ENCODE measurements around the gene LNX1. TPM values are rescaled to one million over a fixed set of nuclear protein-coding genes. Genes with fewer than 3 reads are reported as not detected.

The LNX1 gene
- total RNA-seq: 9.1 TPM
- long read RNA-seq, partial matches to known transcripts: 0 of 8 reads
- long read RNA-seq, other reads (novel, unspliced or antisense): 8 of 8 reads

GRCh38 chr4:53591372-53591892 lies at the start of gene LNX1:
Gene LNX1, minus strand, starts transcription at chr4:53591486. Its CDS starts 17,484 bp downstream, at chr4:53574002.
- ATAC-seq (no peak), DNase-seq (no peak)
- intact Hi-C loops (cut with micrococcal nuclease): no loop called here

- intact Hi-C loops (cut with micrococcal nuclease): no loop called here
- ATAC-seq (peak; percentile 23), DNase-seq (no peak)
Measured at GRCh38 chr4:53640576-53641453, 49.5 kb upstream of the LNX1 start.

- intact Hi-C loops (cut with micrococcal nuclease): no loop called here
Measured at GRCh38 chr4:53638919-53639318, 47.6 kb upstream of the LNX1 start.

GRCh38 chr4:53637348-53637747 lies 46.1 kb upstream of the LNX1 start:
- no peak for ATAC-seq
- intact Hi-C loops (cut with micrococcal nuclease): no loop called here

More at GRCh38 chr4:53638919-53639318, 47.6 kb upstream of the LNX1 start:
- DNase-seq (no peak), ATAC-seq (no peak)

GRCh38 chr4:53635697-53636483 lies 44.6 kb upstream of the LNX1 start:
- intact Hi-C loops (cut with micrococcal nuclease): no loop called here
- no peak for DNase-seq
- no peak for ATAC-seq

More at GRCh38 chr4:53637348-53637747, 46.1 kb upstream of the LNX1 start:
- DNase-seq: no peak

- intact Hi-C loops (cut with micrococcal nuclease): no loop called here
- DNase-seq (no peak), ATAC-seq (peak; percentile 88)
Measured at GRCh38 chr4:53633608-53634007, 42.3 kb upstream of the LNX1 start.

GRCh38 chr4:53629296-53629695 lies 38.0 kb upstream of the LNX1 start:
- intact Hi-C loops (cut with micrococcal nuclease): no loop called here
- no peak for ATAC-seq
- no peak for DNase-seq

- intact Hi-C loops (cut with micrococcal nuclease): no loop called here
- ATAC-seq: no peak
- DNase-seq: no peak
Measured at GRCh38 chr4:53626491-53626890, 35.2 kb upstream of the LNX1 start.

GRCh38 chr4:53625888-53626287 lies 34.6 kb upstream of the LNX1 start:
- intact Hi-C loops (cut with micrococcal nuclease): no loop called here
- no peak for ATAC-seq
- no peak for DNase-seq

- intact Hi-C loops (cut with micrococcal nuclease): no loop called here
- DNase-seq (no peak), ATAC-seq (no peak)
Measured at GRCh38 chr4:53622739-53623151, 31.5 kb upstream of the LNX1 start.

- DNase-seq: no peak
- intact Hi-C loops (cut with micrococcal nuclease): no loop called here
- no peak for ATAC-seq
Measured at GRCh38 chr4:53620956-53621355, 29.7 kb upstream of the LNX1 start.

- DNase-seq (no peak), ATAC-seq (no peak)
- intact Hi-C loops (cut with micrococcal nuclease): no loop called here
Measured at GRCh38 chr4:53619431-53619830, 28.1 kb upstream of the LNX1 start.

GRCh38 chr4:53618321-53618720 lies 27.0 kb upstream of the LNX1 start:
- no peak for DNase-seq
- ATAC-seq: peak; percentile 51
- intact Hi-C loops (cut with micrococcal nuclease): no loop called here

GRCh38 chr4:53617101-53617680 lies 25.9 kb upstream of the LNX1 start:
- intact Hi-C loops (cut with micrococcal nuclease): no loop called here
- no peak for ATAC-seq
- DNase-seq: no peak

- no peak for ATAC-seq
- intact Hi-C loops (cut with micrococcal nuclease): no loop called here
Measured at GRCh38 chr4:53616219-53616618, 24.9 kb upstream of the LNX1 start.

GRCh38 chr4:53614591-53614990 lies 23.3 kb upstream of the LNX1 start:
- intact Hi-C loops (cut with micrococcal nuclease): no loop called here
- DNase-seq (no peak), ATAC-seq (no peak)

More at GRCh38 chr4:53616219-53616618, 24.9 kb upstream of the LNX1 start:
- DNase-seq: no peak

- intact Hi-C loops (cut with micrococcal nuclease): no loop called here
- DNase-seq (no peak), ATAC-seq (no peak)
Measured at GRCh38 chr4:53613428-53613827, 22.1 kb upstream of the LNX1 start.

- ATAC-seq: no peak
- intact Hi-C loops (cut with micrococcal nuclease): no loop called here
- no peak for DNase-seq
Measured at GRCh38 chr4:53608649-53609048, 17.4 kb upstream of the LNX1 start.

- intact Hi-C loops (cut with micrococcal nuclease): no loop called here
- ATAC-seq: no peak
- no peak for DNase-seq
Measured at GRCh38 chr4:53608242-53608641, 17.0 kb upstream of the LNX1 start.

GRCh38 chr4:53605783-53606182 lies 14.5 kb upstream of the LNX1 start:
- DNase-seq (no peak), ATAC-seq (no peak)
- intact Hi-C loops (cut with micrococcal nuclease): no loop called here
